HL-60 (cell line): ENCODE results near the gene CNTNAP2.

ENCODE experiments used
- CTCF ChIP-seq: IDR thresholded peaks from one replicate; pipeline ENCODE4 v1.5.1; 2011; ENCODE audit warnings: low read length, control low read depth, inconsistent platforms; ENCODE audit not compliant: insufficient read depth
- POLR2AphosphoS5 ChIP-seq: IDR thresholded peaks from 2 replicates; pipeline ENCODE4 v1.6.1; 2012; ENCODE audit warnings: low read depth

GRCh38 chr7:147321504-147321903, 1204.9 kb downstream of the CNTNAP2 start:
- TF ChIP-seq CTCF (no peak), POLR2AphosphoS5 (no peak)
